OCI-LY7 (cell line): ENCODE results near the gene ABCC5. TPM values are rescaled to one million over a fixed set of nuclear protein-coding genes. Genes with fewer than 3 reads are reported as not detected.
A peak's percentile ranks its signal among the peaks of the same experiment; 100 is the strongest.

ENCODE experiments used
- BruUV-seq: library from RNA; stranded (reverse); fragments of 400-500 nt; replicated peaks from 2 replicates; lab custom pipeline; 2021; lab: Mats Ljungman, UMichigan
- CTCF ChIA-PET: fragments of 300-600 bp; sonication (Branson Sonifier 250); formaldehyde crosslinking; loops from one replicate; lab custom pipeline; 2022; ENCODE audit warnings: antibody characterized with exemption; ENCODE audit not compliant: unreplicated experiment; lab: Charles Lee
- POLR2A ChIA-PET: fragments of 300-600 bp; sonication (Branson Sonifier 250); formaldehyde crosslinking; loops from one replicate; lab custom pipeline; 2022; ENCODE audit warnings: antibody characterized with exemption; lab: Charles Lee
- DNase-seq: peaks from one replicate; pipeline ENCODE4 v3.0.0-alpha.2; 2015; ENCODE audit warnings: low spot score
- H2AFZ ChIP-seq: fragments of 200-600 bp; sonication (generic), shearing (Covaris generic); 2 replicates; pipeline ENCODE4 v1.6.1; 2014; ENCODE audit warnings: mild to moderate bottlenecking, antibody characterized with exemption, low read length, moderate library complexity
- H3K27ac ChIP-seq: fragments of 200-600 bp; sonication (generic); 2 replicates; pipeline ENCODE4 v1.5.1; 2014; ENCODE audit warnings: mixed run types, low read depth, mild to moderate bottlenecking, moderate library complexity, low read length, inconsistent platforms; ENCODE audit not compliant: poor library complexity, severe bottlenecking
- H3K36me3 ChIP-seq: fragments of 200-600 bp; sonication (generic); 2 replicates; pipeline ENCODE4 v1.6.1; 2014; ENCODE audit warnings: mild to moderate bottlenecking, antibody characterized with exemption, low read length, moderate library complexity, mixed read lengths; ENCODE audit not compliant: insufficient read depth
- H3K4me1 ChIP-seq: fragments of 200-600 bp; sonication (generic); 2 replicates; pipeline ENCODE4 v1.5.1; 2014; ENCODE audit warnings: mild to moderate bottlenecking, low read length; ENCODE audit not compliant: insufficient read depth, poor library complexity, severe bottlenecking
- H3K4me2 ChIP-seq: fragments of 200-600 bp; sonication (generic); 2 replicates; pipeline ENCODE4 v1.6.1; 2014; ENCODE audit warnings: mild to moderate bottlenecking, low read length
- H3K4me3 ChIP-seq: fragments of 200-600 bp; sonication (generic); 2 replicates; pipeline ENCODE4 v1.5.1; 2014; ENCODE audit warnings: mild to moderate bottlenecking, low read depth, low read length; ENCODE audit not compliant: poor library complexity, severe bottlenecking
- H3K79me2 ChIP-seq: fragments of 200-600 bp; sonication (generic); 2 replicates; pipeline ENCODE4 v1.6.1; 2016; ENCODE audit warnings: low read depth, mild to moderate bottlenecking, low read length, moderate library complexity, mixed read lengths; ENCODE audit not compliant: insufficient read depth
- H3K9me2 ChIP-seq: fragments of 200-600 bp; sonication (generic); 2 replicates; pipeline ENCODE4 v1.6.1; 2016; ENCODE audit warnings: mild to moderate bottlenecking, low read length, mixed read lengths; ENCODE audit not compliant: insufficient read depth
- H3K9me3 ChIP-seq: fragments of 200-600 bp; sonication (generic); 2 replicates; pipeline ENCODE4 v1.6.1; 2014; ENCODE audit warnings: mild to moderate bottlenecking, mixed run types, low read length, mixed read lengths
- H4K20me1 ChIP-seq: fragments of 200-600 bp; sonication (generic); 2 replicates; pipeline ENCODE4 v1.6.1; 2014; ENCODE audit warnings: mild to moderate bottlenecking, antibody characterized with exemption, low read length, moderate library complexity, mixed read lengths; ENCODE audit not compliant: insufficient read depth
- EZH2phosphoT487 ChIP-seq: fragments of 200-600 bp; sonication (generic); IDR thresholded peaks from 2 replicates; pipeline ENCODE4 v1.6.1; 2018; ENCODE audit warnings: low read depth, borderline replicate concordance, mild to moderate bottlenecking, mixed run types, antibody characterized with exemption, low read length, moderate library complexity, mixed read lengths
- intact Hi-C: fragments of 100-400 bp; cut with micrococcal nuclease; formaldehyde crosslinking; loops from one replicate; pipeline ENCODE4 v1.10.0; 2022; ENCODE audit not compliant: unreplicated experiment
- total RNA-seq, 2 experiments: library from RNA; depleted of rRNA in 1 of 2; stranded (reverse); fragments of >200 nt in 1 of 2; shearing (Covaris generic) in 1 of 2; gene quantifications; 2 replicates each; pipeline ENCODE4 v1.2.3, GENCODE V29; 2014 to 2022
- TF ChIP-seq, protein P1 (sequence below): fragments of 200-600 bp; sonication (generic); conservative IDR thresholded peaks from 2 replicates; pipeline ENCODE4 v1.5.1; 2014; ENCODE audit warnings: mild to moderate bottlenecking, antibody characterized with exemption, low read length, moderate library complexity, mixed read lengths

ABCC5 gene
- total RNA-seq, 2 experiments from 2014 or later: 18.1 to 24.8 TPM

DNA sequence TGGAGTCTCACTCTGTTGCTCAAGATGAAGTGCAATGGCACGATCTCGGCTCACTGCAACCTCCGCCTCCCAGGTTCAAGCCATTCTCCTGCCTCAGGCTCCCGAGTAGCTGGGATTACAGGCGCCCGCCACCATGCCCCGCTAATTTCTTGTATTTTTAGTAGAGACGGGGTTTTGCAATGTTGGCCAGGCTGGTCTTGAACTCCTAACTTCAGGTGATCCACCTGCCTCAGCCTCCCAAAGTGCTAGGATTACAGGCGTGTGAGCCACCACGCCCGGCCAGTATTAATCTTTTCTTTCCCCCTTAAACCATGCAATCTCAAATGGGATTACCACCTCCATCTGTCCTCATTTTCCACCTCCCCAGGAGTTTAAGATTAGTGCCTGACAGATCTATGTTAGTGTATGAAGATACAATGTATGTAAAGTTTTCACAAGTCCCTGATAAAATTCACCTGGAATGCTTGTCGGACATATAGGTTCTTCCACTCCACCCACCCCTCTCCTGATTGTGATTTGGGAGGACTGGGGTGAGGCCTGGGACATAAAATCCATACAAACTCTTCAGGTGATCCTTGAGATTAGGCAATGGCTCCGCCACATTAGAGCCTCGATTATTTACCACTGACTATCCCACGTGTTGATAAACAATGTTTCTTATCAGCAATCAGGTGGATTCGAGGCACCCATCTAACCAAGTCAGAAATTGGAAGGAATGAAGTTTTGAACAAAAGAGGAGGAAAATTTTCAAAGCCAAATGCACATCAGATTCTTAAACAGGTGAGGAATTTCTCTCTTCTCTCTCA lies 134.2 kb downstream of the ABCC5 start:
- intact Hi-C loops: loop anchor here (1.0 to 10.0 kb wide), 4 partner anchors 58 to 759 kb away; partner anchors contain the start of genes KLHL6 and MAP6D1
- TF ChIP-seq EZH2phosphoT487: no peak
- TF ChIP-seq, protein P1, sequence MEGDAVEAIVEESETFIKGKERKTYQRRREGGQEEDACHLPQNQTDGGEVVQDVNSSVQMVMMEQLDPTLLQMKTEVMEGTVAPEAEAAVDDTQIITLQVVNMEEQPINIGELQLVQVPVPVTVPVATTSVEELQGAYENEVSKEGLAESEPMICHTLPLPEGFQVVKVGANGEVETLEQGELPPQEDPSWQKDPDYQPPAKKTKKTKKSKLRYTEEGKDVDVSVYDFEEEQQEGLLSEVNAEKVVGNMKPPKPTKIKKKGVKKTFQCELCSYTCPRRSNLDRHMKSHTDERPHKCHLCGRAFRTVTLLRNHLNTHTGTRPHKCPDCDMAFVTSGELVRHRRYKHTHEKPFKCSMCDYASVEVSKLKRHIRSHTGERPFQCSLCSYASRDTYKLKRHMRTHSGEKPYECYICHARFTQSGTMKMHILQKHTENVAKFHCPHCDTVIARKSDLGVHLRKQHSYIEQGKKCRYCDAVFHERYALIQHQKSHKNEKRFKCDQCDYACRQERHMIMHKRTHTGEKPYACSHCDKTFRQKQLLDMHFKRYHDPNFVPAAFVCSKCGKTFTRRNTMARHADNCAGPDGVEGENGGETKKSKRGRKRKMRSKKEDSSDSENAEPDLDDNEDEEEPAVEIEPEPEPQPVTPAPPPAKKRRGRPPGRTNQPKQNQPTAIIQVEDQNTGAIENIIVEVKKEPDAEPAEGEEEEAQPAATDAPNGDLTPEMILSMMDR: no peak
- peaks cover 20% of the 10 kb centered on the region; the same call in 1 of the 2 replicates for H3K36me3 ChIP-seq
- H3K9me3 ChIP-seq: no peaks in the 10 kb centered on the region
- H3K27ac ChIP-seq: peak overlapping the region; percentile 47
- peak overlapping the region; percentile 76 for H3K4me3 ChIP-seq
- H3K9me2 ChIP-seq: no peaks in the 10 kb centered on the region
- no peak for DNase-seq
- H3K4me1 ChIP-seq: peaks cover 19% of the 10 kb centered on the region
- CTCF ChIA-PET: interaction anchor here (1.3 to 1.4 kb wide), 2 partner anchors 9 to 57 kb away, joined by 4 read pairs; no protein-coding TSS in a partner anchor
- peak overlapping the region; percentile 85; the same call in 1 of the 2 replicates for H2AFZ ChIP-seq
- peaks cover 48% of the 10 kb centered on the region for H3K79me2 ChIP-seq
- POLR2A ChIA-PET: interaction anchor here (0.6 to 2.2 kb wide), 14 partner anchors 8 to 416 kb away, joined by 3 to 14 read pairs (median 3); no protein-coding TSS in a partner anchor
- BruUV-seq: TSS peak; percentile 74
- peak overlapping the region; percentile 96 for H3K4me2 ChIP-seq
- H4K20me1 ChIP-seq: 0 out of 2 replicates have a peak, but pooled peaks cover 8% of the 10 kb centered on the region

DNA sequence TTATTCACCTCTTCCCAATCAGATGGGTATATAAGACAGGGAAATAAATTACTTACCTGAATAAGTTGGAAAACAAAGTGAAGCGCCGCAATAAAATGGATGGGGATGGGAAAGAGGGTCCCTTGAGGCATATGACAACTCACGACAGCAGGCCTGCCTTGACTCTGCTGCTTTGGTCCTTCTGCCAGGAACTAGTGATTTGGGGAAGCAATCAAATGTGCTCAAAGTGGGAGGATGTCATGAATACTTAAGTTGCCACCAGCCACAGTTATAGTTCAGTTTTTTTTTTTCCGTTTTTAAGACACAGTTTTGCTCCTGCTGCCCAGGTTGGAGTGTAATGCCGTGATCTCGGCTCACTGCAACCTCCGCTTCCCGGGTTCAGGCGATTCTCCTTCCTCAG lies 137.6 kb downstream of the ABCC5 start:
- ChIA-PET POLR2A (no interaction called here), CTCF (no interaction called here)
- TF ChIP-seq, protein P1: no peak
- TF ChIP-seq EZH2phosphoT487: no peak
- Histone ChIP-seq H3K9me3 (no peaks in the 10 kb centered on the region), H3K4me3 (no peak overlapping the region), H3K36me3 (peaks cover 46% of the 10 kb centered on the region; the same call in 1 of the 2 replicates), H3K79me2 (peaks cover 69% of the 10 kb centered on the region), H3K4me1 (peaks cover 18% of the 10 kb centered on the region), H2AFZ (no peak overlapping the region), H3K4me2 (no peak overlapping the region), H3K9me2 (no peaks in the 10 kb centered on the region), H3K27ac (no peak overlapping the region), H4K20me1 (peaks cover 9% of the 10 kb centered on the region; the same call in 1 of the 2 replicates)
- BruUV-seq: no TSS peak
- DNase-seq: no peak
- intact Hi-C loops: loop anchor here (10.0 kb wide), 2 partner anchors 325 to 755 kb away; partner anchors contain the start of gene KLHL6
